H1 (cell line): ENCODE data around the gene ZBTB2.

Experiments used
- ATF2 ChIP-seq: IDR thresholded peaks from 2 replicates; pipeline ENCODE4 v1.6.1; 2012; ENCODE audit warnings: low read length, inconsistent platforms
- CBX5 ChIP-seq: fragments of 300-800, 300-1000 bp; sonication (generic); IDR thresholded peaks from 2 replicates; pipeline ENCODE4 v1.7.1; 2016; ENCODE audit warnings: antibody characterized with exemption, low read length, low read depth
- CEBPB ChIP-seq: IDR thresholded peaks from 2 replicates; pipeline ENCODE4 v1.6.1; 2012; ENCODE audit warnings: low read depth, low read length
- CTCF ChIP-seq, 3 experiments: IDR thresholded peaks; 1 replicate in 2 of 3; 2 replicates in 1 of 3; pipeline versions ENCODE4 v1.5.1 to v1.6.1; 2011; ENCODE audit warnings: low read length in 3 of 3, mild to moderate bottlenecking in 3 of 3, inconsistent platforms in 2 of 3, low read depth in 1 of 3, moderate library complexity in 1 of 3; ENCODE audit not compliant: insufficient read depth in 1 of 3; ENCODE audit errors: control extremely low read depth in 1 of 3
- EP300 ChIP-seq, 2 experiments: IDR thresholded peaks; 1 replicate in 1 of 2; 2 replicates in 1 of 2; pipeline ENCODE4 v1.6.1; 2011 to 2012; ENCODE audit warnings: low read depth in 2 of 2, low read length in 2 of 2, mild to moderate bottlenecking in 2 of 2, borderline replicate concordance in 1 of 2, inconsistent platforms in 1 of 2, moderate library complexity in 1 of 2
- JUND ChIP-seq: IDR thresholded peaks from 2 replicates; pipeline ENCODE4 v1.6.1; 2011; ENCODE audit warnings: mild to moderate bottlenecking, improper control_type of control experiment, low read length
- KDM1A ChIP-seq: fragments of 200-600, 300-600 bp; sonication (generic); IDR thresholded peaks from 2 replicates; pipeline ENCODE4 v1.7.1; 2016; ENCODE audit warnings: mild to moderate bottlenecking, low read length, borderline replicate concordance
- KDM5A ChIP-seq: fragments of 200-600 bp; IDR thresholded peaks from 2 replicates; pipeline ENCODE4 v1.7.1; 2012; ENCODE audit warnings: mild to moderate bottlenecking, low read length, inconsistent platforms, mixed read lengths
- NRF1 ChIP-seq: IDR thresholded peaks from 2 replicates; pipeline ENCODE4 v1.6.1; 2011; ENCODE audit warnings: mild to moderate bottlenecking, low read depth, low read length, improper control_type of control experiment
- POLR2A ChIP-seq, 2 experiments: IDR thresholded peaks; 1 replicate in 1 of 2; 2 replicates in 1 of 2; pipeline ENCODE4 v1.6.1; 2011; ENCODE audit warnings: low read depth in 2 of 2, low read length in 2 of 2, mild to moderate bottlenecking in 2 of 2; ENCODE audit errors: control extremely low read depth in 1 of 2
- RAD21 ChIP-seq, 2 experiments: IDR thresholded peaks in 1 of 2; conservative IDR thresholded peaks in 1 of 2; 2 replicates each; pipeline ENCODE4 v1.6.1; 2011; ENCODE audit warnings: low read depth in 2 of 2, low read length in 2 of 2, improper control_type of control experiment in 1 of 2, inconsistent platforms in 1 of 2, mild to moderate bottlenecking in 1 of 2, moderate library complexity in 1 of 2
- TAF1 ChIP-seq: IDR thresholded peaks from 2 replicates; pipeline ENCODE4 v1.6.1; 2011; ENCODE audit warnings: mild to moderate bottlenecking, low read depth, low read length

GRCh38 chr6:151377095-151377494, 14.3 kb downstream of the ZBTB2 start:
- TF ChIP-seq KDM5A (no peak), CTCF (IDR thresholded peaks at IDR 0.05; ENCODE audit: control extremely low read depth in 1 of 3, insufficient read depth in 1 of 3, low read depth in 1 of 3, low read length in 3 of 3) (no peak), POLR2A (IDR thresholded peaks at IDR 0.05; ENCODE audit: control extremely low read depth in 1 of 2, low read depth in 2 of 2, low read length in 2 of 2) (no peak), KDM1A (no peak), EP300 (IDR thresholded peaks at IDR 0.05; ENCODE audit: borderline replicate concordance in 1 of 2, low read depth in 2 of 2, low read length in 2 of 2) (no peak), ATF2 (no peak), CEBPB (no peak), TAF1 (no peak), CBX5 (no peak), NRF1 (no peak), JUND (no peak), RAD21 (IDR thresholded peaks at IDR 0.05 in 1 of 2, conservative IDR thresholded peaks at IDR 0.05 in 1 of 2; ENCODE audit: low read depth in 2 of 2, low read length in 2 of 2) (no peak)
